GM19463 (cell line): ENCODE data around the gene RCOR2.

Experiments
- ATAC-seq: cut with Tn5 transposase; IDR thresholded peaks from one replicate; pipeline ENCODE4 v1.9.1; 2021; ENCODE audit warnings: mild to moderate bottlenecking, moderate library complexity; ENCODE audit not compliant: unreplicated experiment

Gene RCOR2

GRCh38 chr11:63929616-63930015, 12.7 kb upstream of the RCOR2 start:
- no peak for ATAC-seq

GRCh38 chr11:63923319-63923718, 6.4 kb upstream of the RCOR2 start:
- no peak for ATAC-seq

- no peak for ATAC-seq
These were observed 5.8 kb upstream of the RCOR2 start for GRCh38 chr11:63922673-63923192.

GRCh38 chr11:63920939-63921417, 4.0 kb upstream of the RCOR2 start:
- no peak for ATAC-seq

GRCh38 chr11:63920126-63920938, 3.4 kb upstream of the RCOR2 start:
- no peak for ATAC-seq

GRCh38 chr11:63919267-63920125, 2.5 kb upstream of the RCOR2 start:
- no peak for ATAC-seq

- ATAC-seq, result no peak
These were observed 1.7 kb upstream of the RCOR2 start for GRCh38 chr11:63918507-63919191.

- ATAC-seq, result no peak
These were observed 935 bp upstream of the RCOR2 start for GRCh38 chr11:63917692-63918506.

GRCh38 chr11:63915961-63916836, 765 bp downstream of the RCOR2 start:
- no peak for ATAC-seq

GRCh38 chr11:63914896-63915691, 1.9 kb downstream of the RCOR2 start:
- ATAC-seq, result no peak

- ATAC-seq, result no peak
These were observed 2.8 kb downstream of the RCOR2 start for GRCh38 chr11:63913866-63914830.

GRCh38 chr11:63912678-63913077, 4.3 kb downstream of the RCOR2 start:
- no peak for ATAC-seq

GRCh38 chr11:63911876-63912275, 5.1 kb downstream of the RCOR2 start:
- ATAC-seq, result no peak

GRCh38 chr11:63911440-63911839, 5.5 kb downstream of the RCOR2 start:
- no peak for ATAC-seq

- ATAC-seq, result no peak
These were observed 6.3 kb downstream of the RCOR2 start for GRCh38 chr11:63910675-63911074.

GRCh38 chr11:63909591-63910506, 7.1 kb downstream of the RCOR2 start:
- ATAC-seq, result no peak
